K562 (cell line): ENCODE measurements around the gene HS3ST3A1. TPM values are rescaled to one million over a fixed set of nuclear protein-coding genes. Genes with fewer than 3 reads are reported as not detected.

ENCODE experiments used
- ATAC-seq: fragments of 200-7000 bp; cut with Tn5 transposase; 3 replicates; pipeline ENCODE4 v1.9.1; 2020; ENCODE audit warnings: moderate library complexity
- BruUV-seq: library from RNA; stranded (reverse); fragments of 400-500 nt; replicated peaks from 2 replicates; lab custom pipeline; 2021; lab: Mats Ljungman, UMichigan
- CTCF ChIA-PET: fragments of 300-600 bp; formaldehyde crosslinking; extraction: SDS; loops from one replicate; lab custom pipeline; 2021; ENCODE audit warnings: low intra/inter-chr PET ratio; lab: Yijun Ruan, JAX
- POLR2A ChIA-PET: fragments of 300-600, 350-650 bp; sonication (Branson Sonifier 250); formaldehyde crosslinking; extraction: SDS; loops from one replicate; lab custom pipeline; 2021; ENCODE audit warnings: antibody characterized with exemption, inconsistent platforms; lab: Yijun Ruan, JAX
- DNase-seq, 4 experiments: peaks; one replicate each; pipeline versions ENCODE4 v3.0.0 to v3.0.0-alpha.2; 2011 to 2018; ENCODE audit warnings: low spot score in 3 of 4, mixed read lengths in 3 of 4; ENCODE audit errors: extremely low read depth in 1 of 4
- FAIRE-seq: peaks from 2 replicates; lab custom pipeline; 2011; peaks lifted over from hg19 to GRCh38; lab: Jason Lieb, UNC
- H2AFZ ChIP-seq: 2 replicates; pipeline ENCODE4 v1.6.0; 2011; ENCODE audit warnings: low read depth, low read length, control low read depth, inconsistent platforms
- H3K27ac ChIP-seq: fragments of 200-600 bp; 3 replicates; pipeline ENCODE4 v1.8.0; 2011; ENCODE audit warnings: low read depth, mild to moderate bottlenecking, control low read depth, inconsistent platforms, low read length, moderate library complexity, mixed read lengths; ENCODE audit errors: extremely low read depth
- H3K27me3 ChIP-seq, 2 experiments: fragments of 300-600 bp in 1 of 2; 2 replicates in 1 of 2; 3 replicates in 1 of 2; pipeline versions ENCODE4 v1.6.0 to v1.8.0; 2011; ENCODE audit warnings: inconsistent platforms in 2 of 2, low read length in 2 of 2, mild to moderate bottlenecking in 1 of 2, mixed read lengths in 1 of 2, moderate library complexity in 1 of 2; ENCODE audit not compliant: control insufficient read depth in 2 of 2, insufficient read depth in 2 of 2
- H3K36me3 ChIP-seq: fragments of 300-600 bp; 3 replicates; pipeline ENCODE4 v1.8.0; 2011; ENCODE audit warnings: mild to moderate bottlenecking, low read length, inconsistent platforms; ENCODE audit not compliant: control insufficient read depth, insufficient read depth
- H3K4me1 ChIP-seq, 2 experiments: fragments of 200-600 bp in 1 of 2; replicated peaks in 1 of 2; 2 replicates in 1 of 2; 3 replicates in 1 of 2; pipeline versions ENCODE4 v1.5.1 to v1.8.0; 2011; ENCODE audit warnings: inconsistent platforms in 2 of 2, low read length in 2 of 2, mild to moderate bottlenecking in 1 of 2, mixed read lengths in 1 of 2, moderate library complexity in 1 of 2; ENCODE audit not compliant: control insufficient read depth in 2 of 2, insufficient read depth in 2 of 2
- H3K4me2 ChIP-seq: 2 replicates; pipeline ENCODE4 v1.6.1; 2011; ENCODE audit warnings: low read length, control low read depth, inconsistent platforms, mixed read lengths; ENCODE audit not compliant: insufficient read depth
- H3K4me3 ChIP-seq: fragments of 200-600 bp; sonication (generic), shearing (Covaris generic); 2 replicates; pipeline ENCODE4 v1.5.1; 2016; ENCODE audit warnings: control low read depth, inconsistent platforms
- H3K79me2 ChIP-seq: fragments of 200-600 bp; 3 replicates; pipeline ENCODE4 v1.8.0; 2011; ENCODE audit warnings: low read length, inconsistent platforms; ENCODE audit not compliant: control insufficient read depth, insufficient read depth
- H3K9ac ChIP-seq, 2 experiments: 2 replicates each; pipeline versions ENCODE4 v1.6.0 to v1.6.1; 2011; ENCODE audit warnings: low read depth in 2 of 2, low read length in 2 of 2, control low read depth in 1 of 2, inconsistent platforms in 1 of 2, mild to moderate bottlenecking in 1 of 2, mixed read lengths in 1 of 2; ENCODE audit not compliant: insufficient read depth in 1 of 2
- H3K9me1 ChIP-seq: one replicate; pipeline ENCODE4 v1.6.0; 2011; ENCODE audit warnings: inconsistent platforms, mild to moderate bottlenecking, low read length, moderate library complexity; ENCODE audit not compliant: control insufficient read depth, insufficient read depth
- H3K9me3 ChIP-seq: replicated peaks from 2 replicates; pipeline ENCODE4 v1.5.1; 2011; ENCODE audit warnings: low read depth, low read length, inconsistent platforms; ENCODE audit not compliant: control insufficient read depth, insufficient read depth
- H4K20me1 ChIP-seq: replicated peaks from 2 replicates; pipeline ENCODE4 v1.6.1; 2011; ENCODE audit warnings: low read length, inconsistent platforms, mixed read lengths; ENCODE audit not compliant: control insufficient read depth, insufficient read depth
- ERF ChIP-seq: fragments of 450-650 bp; formaldehyde crosslinking; IDR thresholded peaks from 2 replicates; pipeline ENCODE4 v1.4.0; 2020; ENCODE audit warnings: mild to moderate bottlenecking, mixed read lengths
- HEY1 ChIP-seq: fragments of 250-450 bp; sonication (Bioruptor Pico); IDR thresholded peaks from 2 replicates; pipeline ENCODE4 v1.5.0; 2020; ENCODE audit warnings: mild to moderate bottlenecking, moderate library complexity, borderline replicate concordance
- HMGN3 ChIP-seq: IDR thresholded peaks from 2 replicates; pipeline ENCODE4 v1.6.1; 2011; ENCODE audit warnings: borderline replicate concordance, low read depth, mild to moderate bottlenecking, mixed read lengths, low read length; ENCODE audit not compliant: insufficient read length; ENCODE audit errors: extremely low read depth
- NCOA2 ChIP-seq, 2 experiments: fragments of 450-650 bp; IDR thresholded peaks; 2 replicates each; pipeline ENCODE4 v1.6.1; 2018; ENCODE audit warnings: mild to moderate bottlenecking in 2 of 2, moderate library complexity in 1 of 2; ENCODE audit not compliant: partially characterized antibody in 2 of 2
- POLR2AphosphoS5 ChIP-seq: IDR thresholded peaks from 2 replicates; pipeline ENCODE4 v1.6.1; 2011; ENCODE audit warnings: mild to moderate bottlenecking, low read depth, low read length, moderate library complexity; ENCODE audit not compliant: control insufficient read depth, insufficient read depth
- PTBP1 ChIP-seq: fragments of 200-400 bp; formaldehyde crosslinking; IDR thresholded peaks from 2 replicates; pipeline ENCODE4 v1.6.1; 2017; ENCODE audit warnings: low read depth, low read length
- SAFB2 ChIP-seq: fragments of 200-400 bp; formaldehyde crosslinking; IDR thresholded peaks from 2 replicates; pipeline ENCODE4 v1.6.1; 2018; ENCODE audit warnings: borderline replicate concordance, low read length, low read depth, moderate library complexity; ENCODE audit not compliant: severe bottlenecking
- ZBED1 ChIP-seq: IDR thresholded peaks from 2 replicates; pipeline ENCODE4 v1.6.1; 2014
- ZNF140 ChIP-seq: fragments of 250-450 bp; sonication (Bioruptor Pico); IDR thresholded peaks from 2 replicates; pipeline ENCODE4 v1.8.0; 2021; ENCODE audit warnings: moderate library complexity, mild to moderate bottlenecking, inconsistent platforms
- WGBS: fragments of 100-300 bp; shearing (Covaris generic); methylation state at CpG from one replicate; pipeline ENCODE4 v1.1.6; 2016; ENCODE audit warnings: low coverage, mixed read lengths; ENCODE audit not compliant: insufficient coverage; ENCODE audit errors: missing lambda C conversion rate; 5-methylcytosine and 5-hydroxymethylcytosine counted together
- in situ Hi-C: fragments of 300-500 bp; cut with MboI; formaldehyde crosslinking; loops from 4 replicates; pipeline ENCODE4 v1.15.0; 2018; ENCODE audit warnings: inconsistent platforms, mixed read lengths
- intact Hi-C: fragments of 100-400 bp; cut with micrococcal nuclease; formaldehyde crosslinking; loops from 2 replicates; pipeline ENCODE4 v1.14.2; 2022
- polyA plus RNA-seq, 8 experiments: library from polyadenylated mRNA; depleted of rRNA in 4 of 8; stranded (reverse) in 5 of 8; unstranded in 3 of 8; fragments of >200 nt; fragmentation: Nextera tagmentation in 2 of 8; fragmentation: Illumina TruSeq in 1 of 8; extraction: Ambion mirVana in 2 of 8; extraction: Trizol in 1 of 8; gene quantifications; 2 replicates each; pipeline versions ENCODE4 v1.2.1 to v1.2.3, GENCODE V29; 2011 to 2014; ENCODE audit warnings: inconsistent platforms in 1 of 8, missing spikeins in 1 of 8
- total RNA-seq, 7 experiments: library from RNA; depleted of rRNA in 6 of 7; stranded (reverse); fragments of >200 nt in 6 of 7; fragmentation: Illumina TruSeq in 2 of 7; extraction: Trizol in 2 of 7; gene quantifications; 2 replicates each; pipeline versions ENCODE4 v1.2.1 to v1.2.3, GENCODE V29; 2011 to 2021; ENCODE audit warnings: low replicate concordance in 1 of 7
- TF ChIP-seq, protein P1 (sequence below): fragments of 450-650 bp; formaldehyde crosslinking; IDR thresholded peaks from 2 replicates; pipeline ENCODE4 v1.4.0; 2022; ENCODE audit warnings: mild to moderate bottlenecking, moderate library complexity
- TF ChIP-seq, protein P2 (sequence below): fragments of 250-450 bp; sonication (Bioruptor Pico); IDR thresholded peaks from 2 replicates; pipeline ENCODE4 v1.8.0; 2022; ENCODE audit warnings: inconsistent platforms, mild to moderate bottlenecking, moderate library complexity, borderline replicate concordance
- TF ChIP-seq, protein P3 (sequence below): sonication (generic); formaldehyde crosslinking; IDR thresholded peaks from 2 replicates; pipeline ENCODE4 v1.8.0; 2023; ENCODE audit warnings: mild to moderate bottlenecking, missing genetic modification reagents
- TF ChIP-seq, protein P4 (sequence below): fragments of 450-650 bp; IDR thresholded peaks from 2 replicates; pipeline ENCODE4 v1.6.1; 2016; ENCODE audit warnings: mild to moderate bottlenecking

The HS3ST3A1 gene
- total and polyA plus RNA-seq, 9 of the 15 experiments (the other 6 are each of a cell fraction or from before 2014, with no cell fraction given) = 0.25 to 14.8 (median 2.3) TPM

DNA sequence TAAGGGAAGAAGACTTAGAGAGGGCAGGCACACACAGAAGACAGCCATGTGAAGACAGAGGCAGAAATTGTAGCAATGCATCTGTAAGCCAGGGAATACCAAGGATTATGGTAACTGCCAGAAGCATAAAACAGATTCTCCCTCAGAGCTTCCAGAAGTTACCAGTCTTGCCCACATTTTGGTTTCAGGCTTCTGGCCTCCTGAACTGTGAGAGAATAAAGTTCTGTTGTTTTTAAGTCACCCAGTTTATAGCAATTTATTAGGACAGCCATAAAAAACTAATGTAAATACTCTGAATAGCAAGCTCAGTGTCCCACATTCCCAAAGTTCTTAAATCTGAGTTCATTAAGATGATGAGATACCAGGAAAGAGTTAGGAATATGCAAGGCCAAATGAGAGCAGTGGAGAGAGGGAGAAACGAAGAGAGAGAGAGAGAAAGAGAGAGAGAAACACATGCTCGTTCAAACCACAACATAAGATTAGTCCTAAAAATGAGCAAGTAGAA lies 123.4 kb downstream of the HS3ST3A1 start:
- 44% methylated on average over 1 of the region's 2 CpGs for WGBS
- Histone ChIP-seq H3K36me3 (no peaks in the 10 kb centered on the region), H3K27ac (no peak overlapping the region), H3K27me3 (no peaks in the 10 kb centered on the region), H3K4me3 (no peak overlapping the region), H3K79me2 (no peaks in the 10 kb centered on the region), H3K9me1 (no peaks in the 10 kb centered on the region), H2AFZ (no peak overlapping the region), H3K9ac (no peak overlapping the region), H4K20me1 (no peaks in the 10 kb centered on the region), H3K4me1 (peaks cover 0 to 21% of the 10 kb centered on the region in 2 experiments; a peak in 4 of 5 replicates), H3K9me3 (peaks cover 3% of the 10 kb centered on the region), H3K4me2 (no peak overlapping the region)
- no peak for ATAC-seq
- FAIRE-seq = no peak
- BruUV-seq = no TSS peak
- intact Hi-C loops (no loop called here), in situ Hi-C loops (no loop called here)
- no peak for DNase-seq
- ChIA-PET CTCF (no interaction called here), POLR2A (no interaction called here)
- TF ChIP-seq, protein P1, sequence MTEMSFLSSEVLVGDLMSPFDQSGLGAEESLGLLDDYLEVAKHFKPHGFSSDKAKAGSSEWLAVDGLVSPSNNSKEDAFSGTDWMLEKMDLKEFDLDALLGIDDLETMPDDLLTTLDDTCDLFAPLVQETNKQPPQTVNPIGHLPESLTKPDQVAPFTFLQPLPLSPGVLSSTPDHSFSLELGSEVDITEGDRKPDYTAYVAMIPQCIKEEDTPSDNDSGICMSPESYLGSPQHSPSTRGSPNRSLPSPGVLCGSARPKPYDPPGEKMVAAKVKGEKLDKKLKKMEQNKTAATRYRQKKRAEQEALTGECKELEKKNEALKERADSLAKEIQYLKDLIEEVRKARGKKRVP = no peak
- TF ChIP-seq ZNF140 (no peak), ZBED1 (no peak), HMGN3 (no peak), PTBP1 (no peak), POLR2AphosphoS5 (no peak), HEY1 (CRISPR knock-in tag) (no peak), SAFB2 (no peak), NCOA2 (IDR thresholded peaks at IDR 0.05; ENCODE audit: partially characterized antibody in 2 of 2) (no peak), ERF (CRISPR knock-in tag) (no peak)
- TF ChIP-seq, protein P2, sequence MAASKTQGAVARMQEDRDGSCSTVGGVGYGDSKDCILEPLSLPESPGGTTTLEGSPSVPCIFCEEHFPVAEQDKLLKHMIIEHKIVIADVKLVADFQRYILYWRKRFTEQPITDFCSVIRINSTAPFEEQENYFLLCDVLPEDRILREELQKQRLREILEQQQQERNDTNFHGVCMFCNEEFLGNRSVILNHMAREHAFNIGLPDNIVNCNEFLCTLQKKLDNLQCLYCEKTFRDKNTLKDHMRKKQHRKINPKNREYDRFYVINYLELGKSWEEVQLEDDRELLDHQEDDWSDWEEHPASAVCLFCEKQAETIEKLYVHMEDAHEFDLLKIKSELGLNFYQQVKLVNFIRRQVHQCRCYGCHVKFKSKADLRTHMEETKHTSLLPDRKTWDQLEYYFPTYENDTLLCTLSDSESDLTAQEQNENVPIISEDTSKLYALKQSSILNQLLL = no peak
- TF ChIP-seq, protein P3, sequence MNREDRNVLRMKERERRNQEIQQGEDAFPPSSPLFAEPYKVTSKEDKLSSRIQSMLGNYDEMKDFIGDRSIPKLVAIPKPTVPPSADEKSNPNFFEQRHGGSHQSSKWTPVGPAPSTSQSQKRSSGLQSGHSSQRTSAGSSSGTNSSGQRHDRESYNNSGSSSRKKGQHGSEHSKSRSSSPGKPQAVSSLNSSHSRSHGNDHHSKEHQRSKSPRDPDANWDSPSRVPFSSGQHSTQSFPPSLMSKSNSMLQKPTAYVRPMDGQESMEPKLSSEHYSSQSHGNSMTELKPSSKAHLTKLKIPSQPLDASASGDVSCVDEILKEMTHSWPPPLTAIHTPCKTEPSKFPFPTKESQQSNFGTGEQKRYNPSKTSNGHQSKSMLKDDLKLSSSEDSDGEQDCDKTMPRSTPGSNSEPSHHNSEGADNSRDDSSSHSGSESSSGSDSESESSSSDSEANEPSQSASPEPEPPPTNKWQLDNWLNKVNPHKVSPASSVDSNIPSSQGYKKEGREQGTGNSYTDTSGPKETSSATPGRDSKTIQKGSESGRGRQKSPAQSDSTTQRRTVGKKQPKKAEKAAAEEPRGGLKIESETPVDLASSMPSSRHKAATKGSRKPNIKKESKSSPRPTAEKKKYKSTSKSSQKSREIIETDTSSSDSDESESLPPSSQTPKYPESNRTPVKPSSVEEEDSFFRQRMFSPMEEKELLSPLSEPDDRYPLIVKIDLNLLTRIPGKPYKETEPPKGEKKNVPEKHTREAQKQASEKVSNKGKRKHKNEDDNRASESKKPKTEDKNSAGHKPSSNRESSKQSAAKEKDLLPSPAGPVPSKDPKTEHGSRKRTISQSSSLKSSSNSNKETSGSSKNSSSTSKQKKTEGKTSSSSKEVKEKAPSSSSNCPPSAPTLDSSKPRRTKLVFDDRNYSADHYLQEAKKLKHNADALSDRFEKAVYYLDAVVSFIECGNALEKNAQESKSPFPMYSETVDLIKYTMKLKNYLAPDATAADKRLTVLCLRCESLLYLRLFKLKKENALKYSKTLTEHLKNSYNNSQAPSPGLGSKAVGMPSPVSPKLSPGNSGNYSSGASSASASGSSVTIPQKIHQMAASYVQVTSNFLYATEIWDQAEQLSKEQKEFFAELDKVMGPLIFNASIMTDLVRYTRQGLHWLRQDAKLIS (CRISPR knock-in tag) = no peak
- TF ChIP-seq, protein P4, sequence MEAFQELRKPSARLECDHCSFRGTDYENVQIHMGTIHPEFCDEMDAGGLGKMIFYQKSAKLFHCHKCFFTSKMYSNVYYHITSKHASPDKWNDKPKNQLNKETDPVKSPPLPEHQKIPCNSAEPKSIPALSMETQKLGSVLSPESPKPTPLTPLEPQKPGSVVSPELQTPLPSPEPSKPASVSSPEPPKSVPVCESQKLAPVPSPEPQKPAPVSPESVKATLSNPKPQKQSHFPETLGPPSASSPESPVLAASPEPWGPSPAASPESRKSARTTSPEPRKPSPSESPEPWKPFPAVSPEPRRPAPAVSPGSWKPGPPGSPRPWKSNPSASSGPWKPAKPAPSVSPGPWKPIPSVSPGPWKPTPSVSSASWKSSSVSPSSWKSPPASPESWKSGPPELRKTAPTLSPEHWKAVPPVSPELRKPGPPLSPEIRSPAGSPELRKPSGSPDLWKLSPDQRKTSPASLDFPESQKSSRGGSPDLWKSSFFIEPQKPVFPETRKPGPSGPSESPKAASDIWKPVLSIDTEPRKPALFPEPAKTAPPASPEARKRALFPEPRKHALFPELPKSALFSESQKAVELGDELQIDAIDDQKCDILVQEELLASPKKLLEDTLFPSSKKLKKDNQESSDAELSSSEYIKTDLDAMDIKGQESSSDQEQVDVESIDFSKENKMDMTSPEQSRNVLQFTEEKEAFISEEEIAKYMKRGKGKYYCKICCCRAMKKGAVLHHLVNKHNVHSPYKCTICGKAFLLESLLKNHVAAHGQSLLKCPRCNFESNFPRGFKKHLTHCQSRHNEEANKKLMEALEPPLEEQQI = no peak
